Endothelial cell of umbilical vein (primary cell): ENCODE results near the gene CFC1B.
"Not testable (repeated sequence)": the region's sequence is repeated elsewhere in the genome, so short reads cannot be mapped to it uniquely, and the experiment has no call there.

Source experiments
- CTCF ChIP-seq, 2 donors: IDR thresholded peaks; 1 replicate in 1 of 2; 2 replicates in 1 of 2; pipeline ENCODE4 v1.5.1; 2011; ENCODE audit warnings: low read length in 2 of 2, mild to moderate bottlenecking in 2 of 2, moderate library complexity in 2 of 2, control low read depth in 1 of 2, inconsistent platforms in 1 of 2, low read depth in 1 of 2; ENCODE audit not compliant: insufficient read depth in 1 of 2; ENCODE audit errors: extremely low read depth in 1 of 2
- EZH2 ChIP-seq: IDR thresholded peaks from 2 replicates; pipeline ENCODE4 v1.6.1; 2012; ENCODE audit warnings: borderline replicate concordance, low read depth, mild to moderate bottlenecking, moderate library complexity, low read length, inconsistent platforms; ENCODE audit not compliant: severe bottlenecking

GRCh38 chr2:130571929-130572328 is 50.9 kb downstream of the CFC1B start:
- TF ChIP-seq CTCF (IDR thresholded peaks at IDR 0.05; ENCODE audit: extremely low read depth in 1 of 2, insufficient read depth in 1 of 2, low read depth in 1 of 2, low read length in 2 of 2); EZH2: not testable (repeated sequence)
